OCI-LY3 (cell line): ENCODE data around the gene ZNF559.

Experiments used
- H2AFZ ChIP-seq: fragments of 200-600, 300-600 bp; shearing (Covaris generic); 2 replicates; pipeline ENCODE4 v1.6.0; 2014; ENCODE audit warnings: antibody characterized with exemption, low read depth, low read length
- H3K27ac ChIP-seq: fragments of 200-600, 300-600 bp; sonication (generic); 2 replicates; pipeline ENCODE4 v1.5.1; 2014; ENCODE audit warnings: mild to moderate bottlenecking, low read length, moderate library complexity, mixed read lengths
- H3K27me3 ChIP-seq: fragments of 200-600, 300-600 bp; sonication (generic); 2 replicates; pipeline ENCODE4 v1.6.1; 2014; ENCODE audit warnings: low read depth, low read length, mixed read lengths
- H3K36me3 ChIP-seq: fragments of 200-600, 300-600 bp; sonication (generic); replicated peaks from 2 replicates; pipeline ENCODE3; 2014; ENCODE audit warnings: low read depth, low read length, mixed read lengths
- H3K4me1 ChIP-seq: fragments of 300-600, 200-600 bp; sonication (generic); 2 replicates; pipeline ENCODE4 v1.6.1; 2014; ENCODE audit warnings: low read length, mixed read lengths
- H3K4me2 ChIP-seq: fragments of 200-600, 300-600 bp; sonication (generic); 2 replicates; pipeline ENCODE4 v1.6.1; 2014; ENCODE audit warnings: low read length, mixed read lengths
- H3K4me3 ChIP-seq: fragments of 300-600, 200-600 bp; sonication (generic); 2 replicates; pipeline ENCODE4 v1.5.1; 2014; ENCODE audit warnings: antibody characterized with exemption, mild to moderate bottlenecking, low read length, moderate library complexity
- H3K79me2 ChIP-seq: fragments of 300-600, 200-600 bp; shearing (Covaris generic); 2 replicates; pipeline ENCODE4 v1.6.1; 2014; ENCODE audit warnings: mild to moderate bottlenecking, low read length, mixed read lengths
- H3K9ac ChIP-seq: fragments of 300-600, 200-600 bp; shearing (Covaris generic); 2 replicates; pipeline ENCODE4 v1.6.0; 2014; ENCODE audit warnings: mild to moderate bottlenecking, low read length, moderate library complexity
- H3K9me3 ChIP-seq: fragments of 200-600, 300-600 bp; shearing (Covaris generic); 2 replicates; pipeline ENCODE4 v1.6.1; 2014; ENCODE audit warnings: low read length, mixed read lengths; ENCODE audit not compliant: insufficient read depth
- H4K20me1 ChIP-seq: fragments of 200-600, 300-600 bp; sonication (generic); 2 replicates; pipeline ENCODE4 v1.6.1; 2016; ENCODE audit warnings: low read length, mixed read lengths; ENCODE audit not compliant: insufficient read depth
- EZH2phosphoT487 ChIP-seq: fragments of 200-600 bp; shearing (Covaris generic); IDR thresholded peaks from 2 replicates; pipeline ENCODE4 v1.6.1; 2018; ENCODE audit warnings: antibody characterized with exemption, mixed run types, low read depth
- TF ChIP-seq, protein P1 (sequence below): fragments of 200-600, 300-600 bp; sonication (generic); IDR thresholded peaks from 2 replicates; pipeline ENCODE4 v1.5.1; 2014; ENCODE audit warnings: antibody characterized with exemption, low read length, low read depth

ZNF559 gene

DNA sequence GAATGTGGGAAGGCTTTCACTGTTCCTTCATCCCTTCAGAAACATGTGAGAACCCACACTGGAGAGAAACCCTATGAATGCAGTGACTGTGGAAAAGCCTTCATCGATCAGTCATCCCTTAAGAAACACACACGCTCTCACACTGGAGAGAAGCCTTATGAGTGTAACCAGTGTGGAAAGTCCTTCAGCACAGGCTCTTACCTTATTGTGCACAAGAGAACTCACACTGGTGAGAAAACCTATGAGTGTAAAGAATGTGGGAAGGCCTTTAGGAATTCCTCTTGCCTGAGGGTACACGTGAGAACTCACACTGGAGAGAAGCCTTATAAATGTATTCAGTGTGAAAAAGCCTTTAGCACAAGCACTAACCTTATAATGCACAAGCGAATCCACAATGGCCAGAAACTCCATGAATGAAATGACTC lies 57.4 kb downstream of the ZNF559 start:
- H3K27ac ChIP-seq, result no peak overlapping the region
- H2AFZ ChIP-seq, result no peak overlapping the region
- H4K20me1 ChIP-seq, result no peaks in the 10 kb centered on the region
- H3K9ac ChIP-seq, result no peak overlapping the region
- TF ChIP-seq, protein P1, sequence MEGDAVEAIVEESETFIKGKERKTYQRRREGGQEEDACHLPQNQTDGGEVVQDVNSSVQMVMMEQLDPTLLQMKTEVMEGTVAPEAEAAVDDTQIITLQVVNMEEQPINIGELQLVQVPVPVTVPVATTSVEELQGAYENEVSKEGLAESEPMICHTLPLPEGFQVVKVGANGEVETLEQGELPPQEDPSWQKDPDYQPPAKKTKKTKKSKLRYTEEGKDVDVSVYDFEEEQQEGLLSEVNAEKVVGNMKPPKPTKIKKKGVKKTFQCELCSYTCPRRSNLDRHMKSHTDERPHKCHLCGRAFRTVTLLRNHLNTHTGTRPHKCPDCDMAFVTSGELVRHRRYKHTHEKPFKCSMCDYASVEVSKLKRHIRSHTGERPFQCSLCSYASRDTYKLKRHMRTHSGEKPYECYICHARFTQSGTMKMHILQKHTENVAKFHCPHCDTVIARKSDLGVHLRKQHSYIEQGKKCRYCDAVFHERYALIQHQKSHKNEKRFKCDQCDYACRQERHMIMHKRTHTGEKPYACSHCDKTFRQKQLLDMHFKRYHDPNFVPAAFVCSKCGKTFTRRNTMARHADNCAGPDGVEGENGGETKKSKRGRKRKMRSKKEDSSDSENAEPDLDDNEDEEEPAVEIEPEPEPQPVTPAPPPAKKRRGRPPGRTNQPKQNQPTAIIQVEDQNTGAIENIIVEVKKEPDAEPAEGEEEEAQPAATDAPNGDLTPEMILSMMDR, result no peak
- TF ChIP-seq EZH2phosphoT487, result no peak
- H3K9me3 ChIP-seq, result peaks cover 69% of the 10 kb centered on the region
- no peaks in the 10 kb centered on the region for H3K27me3 ChIP-seq
- no peak overlapping the region for H3K4me3 ChIP-seq
- H3K4me2 ChIP-seq, result no peak overlapping the region
- H3K36me3 ChIP-seq, result peaks cover 82% of the 10 kb centered on the region
- no peaks in the 10 kb centered on the region for H3K79me2 ChIP-seq
- no peaks in the 10 kb centered on the region for H3K4me1 ChIP-seq
